T47D (cell line): Measurements from ENCODE around the gene PLXNA2.

Experiments used
- DNase-seq, 2 experiments: peaks; one replicate each; pipeline versions ENCODE4 v3.0.0 to v3.0.0-alpha.2; 2011 to 2012; ENCODE audit warnings: low read depth in 1 of 2, low spot score in 1 of 2
- JUND ChIP-seq: IDR thresholded peaks from 2 replicates; pipeline ENCODE4 v1.6.1; 2012; ENCODE audit warnings: low read depth
- in situ Hi-C: cut with HindIII; loops from 2 replicates; pipeline ENCODE4 v1.10.0; 2016; ENCODE audit warnings: low sequenced_read_pairs, low pct_unique_long_range_greater_than_20kb

PLXNA2 gene, protein sequence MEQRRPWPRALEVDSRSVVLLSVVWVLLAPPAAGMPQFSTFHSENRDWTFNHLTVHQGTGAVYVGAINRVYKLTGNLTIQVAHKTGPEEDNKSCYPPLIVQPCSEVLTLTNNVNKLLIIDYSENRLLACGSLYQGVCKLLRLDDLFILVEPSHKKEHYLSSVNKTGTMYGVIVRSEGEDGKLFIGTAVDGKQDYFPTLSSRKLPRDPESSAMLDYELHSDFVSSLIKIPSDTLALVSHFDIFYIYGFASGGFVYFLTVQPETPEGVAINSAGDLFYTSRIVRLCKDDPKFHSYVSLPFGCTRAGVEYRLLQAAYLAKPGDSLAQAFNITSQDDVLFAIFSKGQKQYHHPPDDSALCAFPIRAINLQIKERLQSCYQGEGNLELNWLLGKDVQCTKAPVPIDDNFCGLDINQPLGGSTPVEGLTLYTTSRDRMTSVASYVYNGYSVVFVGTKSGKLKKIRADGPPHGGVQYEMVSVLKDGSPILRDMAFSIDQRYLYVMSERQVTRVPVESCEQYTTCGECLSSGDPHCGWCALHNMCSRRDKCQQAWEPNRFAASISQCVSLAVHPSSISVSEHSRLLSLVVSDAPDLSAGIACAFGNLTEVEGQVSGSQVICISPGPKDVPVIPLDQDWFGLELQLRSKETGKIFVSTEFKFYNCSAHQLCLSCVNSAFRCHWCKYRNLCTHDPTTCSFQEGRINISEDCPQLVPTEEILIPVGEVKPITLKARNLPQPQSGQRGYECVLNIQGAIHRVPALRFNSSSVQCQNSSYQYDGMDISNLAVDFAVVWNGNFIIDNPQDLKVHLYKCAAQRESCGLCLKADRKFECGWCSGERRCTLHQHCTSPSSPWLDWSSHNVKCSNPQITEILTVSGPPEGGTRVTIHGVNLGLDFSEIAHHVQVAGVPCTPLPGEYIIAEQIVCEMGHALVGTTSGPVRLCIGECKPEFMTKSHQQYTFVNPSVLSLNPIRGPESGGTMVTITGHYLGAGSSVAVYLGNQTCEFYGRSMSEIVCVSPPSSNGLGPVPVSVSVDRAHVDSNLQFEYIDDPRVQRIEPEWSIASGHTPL (N-terminal part only)

DNA sequence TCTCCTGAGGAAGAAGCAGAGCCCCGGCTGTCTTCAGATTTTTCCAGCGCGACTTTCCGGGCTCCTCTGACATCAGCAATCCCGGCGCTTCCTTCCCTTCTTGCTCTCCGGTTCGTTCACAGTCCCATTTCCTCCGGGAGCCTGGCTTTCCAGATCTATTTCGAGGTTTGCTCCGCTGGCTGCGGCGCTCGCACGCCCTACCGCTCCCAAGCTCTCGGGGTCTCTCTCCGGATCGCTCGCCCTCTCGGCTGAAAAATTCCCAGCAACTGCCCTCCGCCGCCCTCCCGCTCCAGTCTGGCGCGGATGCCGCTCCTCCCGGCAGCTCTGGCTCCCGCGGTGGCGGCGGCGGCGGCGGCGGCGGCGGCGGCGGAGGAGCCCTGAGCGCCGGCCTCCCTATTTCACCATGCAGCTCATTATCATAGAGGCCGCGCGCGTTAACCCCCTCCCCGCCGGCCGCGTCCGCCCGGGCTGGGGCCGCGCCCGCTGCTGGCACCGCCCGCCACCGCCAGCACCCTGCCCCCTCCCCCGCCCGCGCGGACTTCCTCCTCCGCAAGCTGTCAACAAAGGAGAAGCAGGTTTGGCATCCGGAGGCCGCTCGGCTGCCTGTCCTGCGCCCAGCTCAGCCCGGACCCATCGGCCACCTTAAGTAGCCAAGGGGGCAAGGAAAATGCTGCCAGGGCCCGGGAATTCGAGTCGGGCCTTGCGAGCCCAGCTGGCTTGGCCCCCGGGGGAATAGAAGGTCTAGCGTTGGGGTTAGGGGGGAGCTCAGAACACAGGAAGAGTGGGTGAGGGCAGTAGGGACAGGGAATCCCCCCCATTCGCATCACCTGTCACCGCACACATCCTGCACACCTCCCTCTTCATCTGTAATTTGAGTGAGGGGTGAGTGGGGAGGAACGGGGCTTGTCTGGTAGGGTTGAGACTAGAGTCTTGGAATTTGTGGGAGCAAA lies at the start of gene PLXNA2:
Gene PLXNA2, minus strand, starts transcription at position 418 of the 950 bp plus-strand sequence. CDS start 26,462 bp downstream, outside the sequence.
- in situ Hi-C loops: no loop called here
- TF ChIP-seq JUND: no peak
- peak; percentile 66 to 88 for DNase-seq

- in situ Hi-C loops: no loop called here
- TF ChIP-seq JUND: no peak
- no peak for DNase-seq
Observed at GRCh38 chr1:208292908-208293307, 48.7 kb upstream of the PLXNA2 start.

DNA sequence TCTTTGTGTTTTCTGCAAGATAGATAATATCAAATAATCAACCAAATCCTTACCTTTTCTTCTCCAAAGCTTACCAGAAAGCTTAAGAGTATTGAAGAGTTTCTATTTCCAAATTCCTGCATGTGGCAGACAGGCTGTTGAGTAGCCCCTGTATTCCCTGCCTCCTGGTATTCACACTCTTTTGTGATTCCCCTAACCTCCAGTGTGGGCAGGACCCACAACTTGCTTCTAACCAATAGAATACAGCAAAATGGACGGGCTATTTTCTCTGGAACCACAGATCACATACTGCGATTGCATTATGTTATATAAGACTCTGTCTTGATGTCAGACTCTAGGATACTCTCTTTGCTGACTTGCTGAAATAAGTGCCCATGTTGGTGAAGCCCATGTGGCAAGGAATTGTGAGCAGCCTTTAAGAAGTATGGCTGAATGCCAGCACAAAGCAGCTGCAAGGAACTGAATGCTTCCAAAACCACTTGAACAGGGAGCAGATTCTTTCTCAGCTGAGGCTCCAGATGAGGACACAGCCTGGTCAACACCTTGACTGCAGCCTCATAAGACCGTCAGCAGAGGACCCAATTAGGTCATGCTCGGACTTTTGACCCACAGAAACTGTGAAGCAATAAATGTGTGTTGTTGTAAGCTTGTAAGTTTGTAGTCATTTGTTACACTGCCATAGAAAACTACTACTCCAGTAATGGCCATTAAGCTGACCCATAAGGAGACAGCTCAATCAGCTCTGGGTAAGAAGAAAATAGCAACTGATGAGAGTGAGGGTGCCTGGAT lies 47.9 kb upstream of the PLXNA2 start:
- TF ChIP-seq JUND: no peak
- no peak for DNase-seq
- in situ Hi-C loops: no loop called here

DNA sequence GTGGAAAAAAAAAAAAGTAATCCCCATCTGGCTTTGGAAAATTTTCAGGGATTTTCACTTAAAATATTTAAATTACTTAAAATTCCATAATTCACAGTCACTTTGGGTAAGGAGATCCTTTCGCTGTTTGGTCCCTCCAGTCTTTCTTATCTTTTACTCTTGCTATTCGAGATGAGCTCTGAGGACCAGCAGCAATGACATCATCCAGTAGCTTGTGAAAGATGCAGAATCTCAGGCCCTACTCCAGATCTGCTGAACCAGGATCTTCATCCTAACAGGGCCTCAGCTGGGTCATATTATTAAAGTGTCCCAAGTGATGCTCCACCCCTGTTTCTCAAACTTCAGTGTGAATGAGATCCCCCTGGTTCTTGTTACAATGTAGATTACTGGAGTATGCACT lies 46.9 kb upstream of the PLXNA2 start:
- in situ Hi-C loops: no loop called here
- TF ChIP-seq JUND: no peak
- no peak for DNase-seq

GRCh38 chr1:208289716-208290115 lies 45.5 kb upstream of the PLXNA2 start:
- DNase-seq: no peak
- in situ Hi-C loops: no loop called here
- no peak for TF ChIP-seq JUND

GRCh38 chr1:208288495-208288894 lies 44.3 kb upstream of the PLXNA2 start:
- DNase-seq: no peak
- in situ Hi-C loops: no loop called here
- no peak for TF ChIP-seq JUND

DNA sequence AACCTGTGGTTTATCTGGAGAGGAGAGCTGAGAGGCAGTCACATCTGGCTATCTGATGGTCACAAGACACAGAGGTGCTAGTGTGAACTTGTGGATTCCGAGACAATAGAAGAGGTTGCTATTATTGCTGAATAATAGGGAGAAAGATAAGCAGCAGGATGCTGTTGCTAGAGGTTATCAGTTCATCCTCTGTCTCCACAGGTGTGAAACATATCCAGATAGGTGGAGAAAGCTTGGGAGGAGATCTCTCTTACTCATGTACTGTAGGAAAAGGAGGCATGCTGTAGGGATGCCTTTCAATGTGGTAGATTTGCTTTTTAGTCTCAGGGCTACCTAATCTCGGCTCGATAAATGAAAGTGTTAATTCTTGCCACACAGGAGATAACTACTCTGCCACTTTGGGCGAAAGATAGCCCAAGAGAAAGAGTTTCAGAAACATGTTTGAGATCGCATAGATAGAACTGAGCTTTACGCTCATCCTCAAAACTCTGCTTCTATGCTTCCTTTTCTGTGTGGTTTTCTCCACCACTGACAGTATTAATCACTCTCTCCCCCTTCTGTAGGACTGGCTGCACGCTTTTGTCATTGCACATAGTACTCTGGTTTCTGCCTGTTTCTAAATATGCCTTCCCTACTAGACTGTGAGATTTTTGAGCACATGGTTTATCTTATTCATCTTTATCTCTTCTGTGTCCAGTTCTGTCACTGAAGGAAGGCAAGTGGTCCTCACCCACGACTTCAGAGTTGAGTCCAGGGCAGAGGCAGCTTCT lies 36.7 kb upstream of the PLXNA2 start:
- no peak for TF ChIP-seq JUND
- in situ Hi-C loops: no loop called here
- DNase-seq: no peak

DNA sequence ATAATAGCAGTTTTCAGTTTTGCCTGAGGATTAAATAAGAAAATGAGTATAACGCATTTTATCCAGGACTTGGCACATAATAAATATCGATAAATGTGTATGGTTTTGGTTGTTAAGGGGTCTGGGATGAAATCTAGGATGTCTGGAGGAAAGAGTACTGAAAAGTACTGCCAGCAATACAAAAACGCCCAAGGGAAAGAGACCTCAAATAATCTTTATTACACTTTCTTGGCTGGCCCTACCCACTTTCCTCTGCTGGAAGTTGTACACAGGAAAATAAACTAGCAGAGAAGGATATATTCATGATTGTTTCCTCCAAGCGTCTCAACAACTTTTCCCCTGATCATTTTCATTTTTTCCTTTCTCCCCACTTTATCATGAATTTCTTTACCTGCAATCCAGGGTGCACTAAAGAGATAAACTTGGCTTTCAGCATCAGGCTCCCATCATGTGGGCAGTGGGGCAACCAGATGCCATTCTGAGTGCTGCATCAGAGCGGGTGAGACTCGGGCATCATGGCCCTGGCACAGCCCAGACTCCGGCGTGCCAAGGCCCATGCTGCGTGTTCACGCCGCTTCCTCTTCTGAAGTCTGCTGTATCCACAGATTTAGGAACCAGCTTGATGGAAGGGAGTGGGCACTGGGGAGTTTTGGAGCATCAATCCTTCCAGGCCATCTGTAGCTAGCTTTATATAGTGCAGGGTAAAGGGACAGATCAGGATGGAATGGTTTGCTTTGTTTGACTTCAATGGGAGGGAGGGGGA lies 35.8 kb upstream of the PLXNA2 start:
- TF ChIP-seq JUND: no peak
- in situ Hi-C loops: no loop called here
- no peak for DNase-seq

GRCh38 chr1:208278638-208279037 lies 34.5 kb upstream of the PLXNA2 start:
- in situ Hi-C loops: no loop called here
- no peak for TF ChIP-seq JUND
- no peak for DNase-seq
